Mesodermal cell (in vitro differentiated cells): Measurements from ENCODE around the gene NDUFS8.

ENCODE experiments used
- H3K27ac ChIP-seq: 2 replicates; pipeline ENCODE4 v1.7.0; 2013; ENCODE audit warnings: mild to moderate bottlenecking, low read depth, low read length, moderate library complexity; ENCODE audit not compliant: severe bottlenecking
- H3K36me3 ChIP-seq: 2 replicates; pipeline ENCODE4 v1.7.1; 2013; ENCODE audit warnings: mild to moderate bottlenecking, low read length, moderate library complexity; ENCODE audit not compliant: control insufficient read depth, insufficient read depth
- H3K4me1 ChIP-seq: one replicate; pipeline ENCODE4 v1.7.1; 2013; ENCODE audit warnings: mild to moderate bottlenecking, low read length; ENCODE audit not compliant: insufficient read depth, control insufficient read depth, poor library complexity, severe bottlenecking
- H3K4me3 ChIP-seq: 2 replicates; pipeline ENCODE4 v1.7.0; 2013; ENCODE audit warnings: low read length, control low read depth, mild to moderate bottlenecking; ENCODE audit not compliant: insufficient read depth, poor library complexity, severe bottlenecking; ENCODE audit errors: extremely low read depth
- H3K9me3 ChIP-seq: 2 replicates; pipeline ENCODE4 v1.7.1; 2013; ENCODE audit warnings: mild to moderate bottlenecking, low read length, moderate library complexity; ENCODE audit not compliant: control insufficient read depth
- WGBS, 2 experiments: methylation state at CpG; one replicate each; pipeline ENCODE4 v1.1.5; 2013; ENCODE audit warnings: missing lambda C conversion rate in 2 of 2; ENCODE audit not compliant: insufficient coverage in 2 of 2; 5-methylcytosine and 5-hydroxymethylcytosine counted together

Gene NDUFS8

DNA sequence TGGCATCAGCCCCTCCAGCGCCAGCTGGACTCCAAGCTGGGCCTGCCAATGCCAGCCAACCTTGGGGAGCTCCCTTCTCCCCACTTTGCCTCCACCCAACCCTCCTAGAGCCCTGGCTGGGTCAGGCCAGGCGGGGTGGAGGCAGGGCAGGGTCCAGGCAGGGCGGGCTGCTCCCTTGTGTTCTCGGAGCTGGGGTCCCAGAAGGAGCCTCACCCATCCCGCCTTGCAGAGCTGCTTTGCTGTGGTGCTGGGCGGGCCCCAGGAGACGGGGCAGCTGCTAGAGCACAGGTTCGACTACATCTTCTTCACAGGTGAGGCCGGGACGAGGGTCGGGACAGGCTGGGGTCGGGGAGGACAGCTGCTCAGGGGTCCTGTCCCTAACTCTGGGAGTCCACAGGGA, 11.0 kb upstream of the NDUFS8 start:
- peaks cover 5% of the 10 kb centered on the region for H3K4me1 ChIP-seq
- no peaks in the 10 kb centered on the region for H3K36me3 ChIP-seq
- no peaks in the 10 kb centered on the region for H3K9me3 ChIP-seq
- 89 to 92% methylated on average over 10 to 12 of the region's 12 CpGs for WGBS, 2 experiments
- H3K27ac ChIP-seq: no peak overlapping the region
- H3K4me3 ChIP-seq: no peak overlapping the region

DNA sequence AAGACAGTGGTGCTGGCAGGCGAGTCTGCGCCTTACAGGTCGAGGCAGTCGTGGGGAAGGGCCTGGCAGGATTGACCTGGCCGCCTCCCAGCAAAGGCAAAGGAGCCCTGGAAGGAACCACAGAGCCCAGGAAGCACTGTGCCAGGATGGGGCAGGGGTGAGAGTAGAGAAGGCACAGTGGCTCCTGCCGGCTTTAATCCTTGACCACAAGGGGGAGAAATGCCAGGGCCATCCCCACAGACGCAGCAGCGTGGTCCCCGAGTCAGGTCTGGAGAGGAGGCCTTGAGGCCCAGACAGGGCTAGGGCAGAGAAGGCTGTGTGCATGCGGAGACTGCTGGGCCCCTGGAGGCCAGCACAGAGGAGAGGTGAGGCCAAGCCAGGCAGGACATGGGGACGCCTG, 9.9 kb upstream of the NDUFS8 start:
- Histone ChIP-seq H3K4me1 (peaks cover 3% of the 10 kb centered on the region), H3K4me3 (no peak overlapping the region), H3K9me3 (no peaks in the 10 kb centered on the region), H3K27ac (no peak overlapping the region), H3K36me3 (no peaks in the 10 kb centered on the region)
- 57 to 60% methylated on average over 9 to 11 of the region's 11 CpGs for WGBS, 2 experiments

DNA sequence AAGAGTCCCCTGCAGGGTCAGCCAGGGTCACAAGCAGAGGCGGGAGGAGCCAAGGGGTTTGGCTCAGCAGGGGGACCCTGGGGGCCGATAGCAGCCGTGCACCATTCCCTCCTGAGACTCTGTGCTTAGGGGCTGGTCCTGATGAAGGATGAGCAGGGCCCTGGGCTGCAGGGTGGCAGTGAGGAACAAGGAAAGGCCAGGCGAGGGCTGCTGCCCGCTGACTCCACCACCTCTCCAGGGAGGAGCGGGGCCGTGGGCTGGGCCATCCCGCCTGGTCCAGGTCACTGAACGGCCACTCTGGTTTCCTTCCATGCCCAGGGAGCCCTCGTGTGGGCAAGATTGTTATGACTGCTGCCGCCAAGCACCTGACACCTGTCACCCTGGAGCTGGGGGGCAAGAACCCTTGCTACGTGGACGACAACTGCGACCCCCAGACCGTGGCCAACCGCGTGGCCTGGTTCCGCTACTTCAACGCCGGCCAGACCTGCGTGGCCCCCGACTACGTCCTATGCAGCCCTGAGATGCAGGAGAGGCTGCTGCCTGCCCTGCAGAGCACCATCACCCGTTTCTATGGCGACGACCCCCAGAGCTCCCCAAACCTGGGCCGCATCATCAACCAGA, 9.2 kb upstream of the NDUFS8 start:
- Histone ChIP-seq H3K9me3 (no peaks in the 10 kb centered on the region), H3K36me3 (no peaks in the 10 kb centered on the region), H3K4me3 (no peak overlapping the region), H3K27ac (no peak overlapping the region), H3K4me1 (peaks cover 3% of the 10 kb centered on the region)
- 75 to 78% methylated on average over 25 to 26 of the region's 27 CpGs for WGBS, 2 experiments

DNA sequence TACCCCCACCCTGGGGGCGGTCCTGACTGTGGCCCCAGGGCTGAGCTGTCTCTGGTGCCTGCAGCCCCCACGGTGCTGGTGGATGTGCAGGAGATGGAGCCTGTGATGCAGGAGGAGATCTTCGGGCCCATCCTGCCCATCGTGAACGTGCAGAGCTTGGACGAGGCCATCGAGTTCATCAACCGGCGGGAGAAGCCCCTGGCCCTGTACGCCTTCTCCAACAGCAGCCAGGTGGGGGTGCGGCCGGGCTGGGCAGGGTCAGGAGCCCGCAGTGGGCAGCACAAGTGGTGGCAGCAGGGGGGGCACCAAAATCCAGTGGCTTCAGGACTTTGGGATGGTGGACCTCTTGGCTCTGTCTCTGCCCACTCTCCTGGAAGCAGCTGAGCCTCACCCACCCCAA, 8.0 kb upstream of the NDUFS8 start:
- H3K9me3 ChIP-seq: no peaks in the 10 kb centered on the region
- H3K27ac ChIP-seq: no peak overlapping the region
- no peaks in the 10 kb centered on the region for H3K36me3 ChIP-seq
- no peak overlapping the region for H3K4me3 ChIP-seq
- H3K4me1 ChIP-seq: peaks cover 4% of the 10 kb centered on the region
- 91 to 92% methylated on average over 11 to 13 of the region's 13 CpGs for WGBS, 2 experiments

DNA sequence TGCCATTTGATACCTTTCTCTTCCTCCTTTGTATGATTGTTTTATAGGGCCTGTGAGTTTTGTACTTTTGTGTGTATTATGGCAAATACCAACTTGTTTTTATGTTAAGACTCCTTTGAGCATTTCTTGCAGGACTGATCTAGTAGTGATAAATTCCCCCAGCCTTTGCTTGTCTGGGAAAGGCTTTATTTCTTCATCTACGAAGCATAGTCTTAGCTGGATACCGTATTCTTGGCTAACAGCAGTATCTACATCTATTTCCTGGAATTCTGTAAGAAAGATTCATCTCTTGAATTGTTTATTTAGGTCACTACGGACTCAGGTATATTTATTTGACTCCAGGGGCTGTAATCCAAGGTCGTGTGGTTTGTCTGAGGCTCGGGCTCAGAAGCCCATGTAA, 6.0 kb upstream of the NDUFS8 start:
- H3K4me3 ChIP-seq: no peak overlapping the region
- H3K36me3 ChIP-seq: no peaks in the 10 kb centered on the region
- no peak overlapping the region for H3K27ac ChIP-seq
- WGBS, 2 experiments: 95 to 100% methylated on average over 3 to 4 of the region's 5 CpGs
- H3K4me1 ChIP-seq: peaks cover 11% of the 10 kb centered on the region
- H3K9me3 ChIP-seq: peaks cover 6% of the 10 kb centered on the region

DNA sequence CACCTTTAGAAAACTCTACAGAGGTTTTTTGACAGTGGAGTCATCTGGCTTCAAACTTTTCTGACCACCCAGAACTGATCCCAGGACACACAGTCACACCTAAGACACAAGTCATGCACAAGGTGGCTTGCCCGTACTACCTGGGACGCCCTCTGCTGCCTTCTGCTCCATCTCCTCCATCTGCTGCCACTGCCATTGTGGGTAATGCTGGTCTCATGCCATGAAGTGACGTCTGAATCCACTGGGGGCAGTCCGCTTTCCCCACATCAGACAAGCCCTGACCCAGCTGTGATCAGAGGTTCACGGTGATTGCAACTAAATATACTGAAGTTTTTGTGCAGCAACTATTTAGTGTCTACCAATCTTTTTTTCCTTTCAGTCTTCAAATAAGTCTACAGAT, 5.4 kb upstream of the NDUFS8 start:
- Histone ChIP-seq H3K27ac (no peak overlapping the region), H3K4me3 (no peak overlapping the region), H3K36me3 (no peaks in the 10 kb centered on the region), H3K9me3 (peaks cover 6% of the 10 kb centered on the region), H3K4me1 (peaks cover 11% of the 10 kb centered on the region)
- 88 to 96% methylated on average over 3 to 4 of the region's 5 CpGs for WGBS, 2 experiments

DNA sequence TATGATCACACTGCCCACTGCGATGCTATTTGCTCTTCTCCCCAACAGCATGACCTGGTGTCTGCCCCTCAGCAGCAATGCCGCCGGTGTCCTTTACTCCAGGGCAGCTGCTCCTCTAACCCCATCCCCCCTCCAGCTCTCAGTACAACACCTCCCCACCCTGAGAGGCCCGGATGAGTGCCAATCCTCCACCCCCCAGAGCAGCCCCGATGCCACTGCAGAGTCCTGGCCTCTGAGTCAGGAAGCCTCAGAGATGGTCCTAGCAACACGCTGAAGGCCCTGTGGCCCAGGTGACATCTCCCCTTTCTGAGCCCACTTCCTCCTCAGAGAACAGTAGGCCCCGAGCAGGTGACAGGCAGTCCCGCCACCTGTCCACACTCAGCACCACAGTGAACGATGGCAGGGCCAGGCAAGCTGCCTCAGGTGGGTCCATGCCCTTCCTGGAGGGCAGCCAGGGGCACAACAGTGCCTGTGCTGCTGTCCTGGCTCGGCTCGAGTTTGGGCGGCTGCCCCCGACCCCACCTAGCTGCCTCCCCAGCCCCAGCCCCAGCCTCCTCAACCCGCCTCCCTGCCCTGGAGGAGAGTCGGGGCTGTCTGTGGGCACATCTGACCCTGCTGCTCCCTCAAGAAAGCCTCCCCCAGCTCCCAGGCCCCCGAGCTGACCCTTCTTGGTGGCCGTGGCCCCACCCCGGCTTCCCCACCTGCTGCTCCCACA, 3.9 kb upstream of the NDUFS8 start:
- WGBS, 2 experiments: 92 to 97% methylated on average over 11 to 16 of the region's 18 CpGs

DNA sequence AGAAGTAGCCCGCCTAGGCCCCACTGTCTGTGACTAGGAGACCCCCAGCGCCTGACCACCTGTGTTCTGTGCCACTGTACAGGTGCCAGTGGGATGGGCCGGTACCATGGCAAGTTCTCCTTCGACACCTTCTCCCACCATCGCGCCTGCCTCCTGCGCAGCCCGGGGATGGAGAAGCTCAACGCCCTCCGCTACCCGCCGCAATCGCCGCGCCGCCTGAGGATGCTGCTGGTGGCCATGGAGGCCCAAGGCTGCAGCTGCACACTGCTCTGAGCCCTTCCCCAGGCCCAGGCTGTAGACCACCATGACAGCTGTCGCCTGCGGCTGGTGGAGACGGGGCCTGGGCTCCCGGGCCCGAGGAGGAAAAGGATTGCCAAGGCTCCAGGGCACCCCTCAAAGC, 2.8 kb upstream of the NDUFS8 start:
- Histone ChIP-seq H3K4me1 (peaks cover 9% of the 10 kb centered on the region), H3K36me3 (peaks cover 8% of the 10 kb centered on the region), H3K27ac (peak overlapping the region; percentile 77), H3K9me3 (peaks cover 6% of the 10 kb centered on the region), H3K4me3 (no peak overlapping the region)
- 91 to 94% methylated on average over 17 to 21 of the region's 21 CpGs for WGBS, 2 experiments

More for the DNA sequence above, 3.9 kb upstream of the NDUFS8 start:
- no peak overlapping the region for H3K4me3 ChIP-seq
- H3K27ac ChIP-seq: no peak overlapping the region
- peaks cover 9% of the 10 kb centered on the region for H3K4me1 ChIP-seq
- H3K9me3 ChIP-seq: peaks cover 6% of the 10 kb centered on the region
- no peaks in the 10 kb centered on the region for H3K36me3 ChIP-seq

DNA sequence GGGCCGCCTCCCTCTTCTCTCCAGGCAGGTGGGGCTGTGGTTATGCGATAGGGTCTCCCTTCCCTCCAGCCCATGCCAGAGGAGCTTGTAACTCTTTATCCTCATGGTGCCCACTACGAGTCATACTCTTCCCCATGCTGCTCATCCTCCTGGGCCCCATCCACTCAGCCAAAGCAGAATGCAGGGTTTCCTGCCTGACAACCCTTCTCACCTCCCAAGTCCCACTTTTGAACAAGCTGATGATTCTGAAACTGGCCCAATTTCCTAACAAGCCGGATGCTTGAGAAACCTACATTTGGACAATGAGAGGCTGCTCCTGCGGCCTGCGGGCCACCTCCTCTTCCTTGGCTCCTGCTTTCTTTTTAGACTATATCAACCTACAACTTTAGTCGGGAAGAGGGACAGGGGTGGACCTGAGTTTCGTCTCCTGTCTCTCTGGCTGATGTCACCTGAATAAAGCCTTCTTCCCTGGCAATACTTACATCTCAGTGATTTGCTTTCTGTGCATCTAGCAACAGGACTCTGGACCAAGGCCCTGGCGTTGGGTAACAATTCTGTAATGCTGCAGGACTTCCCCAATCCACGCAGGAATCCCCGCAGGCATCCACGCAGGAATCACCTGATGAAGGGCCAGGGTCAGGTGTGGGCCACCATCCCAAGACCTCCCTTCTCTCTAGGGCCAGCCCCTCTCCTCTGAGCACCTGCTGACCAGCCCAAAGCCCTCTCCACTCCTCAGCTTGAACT, 1.5 kb upstream of the NDUFS8 start:
- WGBS, 2 experiments: 96 to 99% methylated on average over 9 to 11 of the region's 12 CpGs
- Histone ChIP-seq H3K27ac (peak overlapping the region; percentile 74), H3K4me3 (no peak overlapping the region), H3K4me1 (peaks cover 9% of the 10 kb centered on the region), H3K9me3 (peaks cover 6% of the 10 kb centered on the region), H3K36me3 (peaks cover 21% of the 10 kb centered on the region)

DNA sequence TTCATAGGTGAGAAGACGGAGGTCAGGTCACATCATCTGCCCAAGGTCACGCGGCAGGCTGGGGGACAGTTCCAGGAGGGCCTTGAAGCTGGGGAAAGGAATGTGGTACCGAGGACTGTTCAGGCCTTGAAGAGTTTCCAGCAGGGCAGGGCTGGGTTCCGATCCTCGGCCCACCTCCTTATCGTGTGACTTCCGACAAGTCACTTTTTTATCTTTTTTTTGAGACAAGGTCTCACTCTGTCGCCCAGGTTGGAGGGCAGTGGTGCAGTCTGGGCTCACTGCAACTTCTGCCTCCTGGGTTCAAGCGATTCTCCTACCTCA, 623 bp downstream of the NDUFS8 start:
- Histone ChIP-seq H3K36me3 (peaks cover 37% of the 10 kb centered on the region), H3K9me3 (peaks cover 6% of the 10 kb centered on the region), H3K27ac (peak overlapping the region; percentile 45), H3K4me1 (peaks cover 9% of the 10 kb centered on the region), H3K4me3 (peak overlapping the region; percentile 81)
- 0 to 21% methylated on average over 4 to 9 of the region's 10 CpGs for WGBS, 2 experiments

DNA sequence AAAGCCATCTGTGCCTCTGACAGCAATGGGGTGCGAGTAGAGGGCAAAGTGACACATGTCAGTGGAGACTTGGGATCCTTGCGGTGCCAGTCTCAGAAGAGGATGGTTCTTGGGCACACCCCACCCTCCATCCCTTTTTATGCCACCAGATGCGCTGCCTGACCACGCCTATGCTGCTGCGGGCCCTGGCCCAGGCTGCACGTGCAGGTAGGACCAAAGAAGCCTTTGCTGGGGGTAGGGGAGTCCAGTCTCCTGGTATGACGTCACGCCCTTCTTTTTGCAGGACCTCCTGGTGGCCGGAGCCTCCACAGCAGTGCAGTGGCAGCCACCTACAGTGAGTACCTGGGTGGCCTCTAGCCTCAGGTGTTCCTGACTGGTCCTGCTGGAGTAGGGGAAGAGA, 1.5 kb downstream of the NDUFS8 start:
- peaks cover 9% of the 10 kb centered on the region for H3K4me1 ChIP-seq
- H3K36me3 ChIP-seq: peaks cover 37% of the 10 kb centered on the region
- WGBS, 2 experiments: 90 to 97% methylated on average over 5 of the region's 9 CpGs
- H3K9me3 ChIP-seq: peaks cover 6% of the 10 kb centered on the region
- H3K27ac ChIP-seq: no peak overlapping the region
- H3K4me3 ChIP-seq: no peak overlapping the region
